NB4 (cell line): ENCODE measurements around the gene MSI2.

Source experiments
- MYC ChIP-seq: IDR thresholded peaks from 2 replicates; pipeline ENCODE4 v1.6.1; 2011; ENCODE audit warnings: low read depth, low read length
- POLR2A ChIP-seq: IDR thresholded peaks from 2 replicates; pipeline ENCODE4 v1.6.1; 2011; ENCODE audit warnings: mild to moderate bottlenecking; ENCODE audit not compliant: insufficient read length; ENCODE audit errors: extremely low read depth
- TF ChIP-seq, protein P1 (sequence below): IDR thresholded peaks from one replicate; pipeline ENCODE4 v1.5.1; 2012; ENCODE audit warnings: low read depth, low read length
- TF ChIP-seq, protein P2 (sequence below): IDR thresholded peaks from 2 replicates; pipeline ENCODE4 v1.6.1; 2011; ENCODE audit warnings: low read depth, low read length

DNA sequence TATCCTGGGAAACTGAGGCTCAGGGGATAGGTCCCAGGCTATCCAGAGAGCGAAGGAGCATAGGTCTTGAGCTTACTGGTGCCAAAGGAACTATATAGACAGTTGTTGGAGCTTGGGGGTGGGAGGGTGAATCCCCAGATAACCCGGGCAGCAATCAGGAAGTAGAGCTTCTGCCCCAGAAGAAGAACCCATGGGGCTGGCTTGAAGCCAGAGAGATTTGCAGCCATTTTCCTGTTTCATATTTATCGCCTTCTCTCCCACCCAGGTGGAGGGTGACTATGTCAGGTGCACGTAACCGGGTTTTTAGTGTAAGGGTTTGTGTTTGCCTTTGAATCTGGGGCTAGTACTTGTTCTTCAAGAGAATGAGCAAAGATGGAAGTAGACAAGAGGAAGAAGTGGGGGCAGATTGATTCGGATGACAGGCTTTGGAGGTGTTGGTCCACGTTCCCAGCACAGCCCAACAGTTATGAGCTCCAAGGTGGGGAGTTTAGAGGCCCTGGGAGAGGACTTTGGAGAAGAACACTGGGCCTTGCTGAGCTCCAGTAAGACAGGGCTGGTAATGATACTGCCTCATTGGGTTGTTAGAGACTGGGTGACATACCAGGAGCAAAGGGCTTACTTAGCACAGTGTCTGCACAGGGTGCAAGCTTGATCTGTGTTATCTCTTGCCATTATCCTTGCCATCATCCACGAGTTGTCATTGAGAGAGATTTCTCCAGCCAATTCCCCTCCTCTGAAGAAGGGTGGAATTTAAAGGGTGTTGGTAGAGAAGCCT lies 343.1 kb downstream of the MSI2 start:
- TF ChIP-seq POLR2A: no peak
- TF ChIP-seq, protein P1, sequence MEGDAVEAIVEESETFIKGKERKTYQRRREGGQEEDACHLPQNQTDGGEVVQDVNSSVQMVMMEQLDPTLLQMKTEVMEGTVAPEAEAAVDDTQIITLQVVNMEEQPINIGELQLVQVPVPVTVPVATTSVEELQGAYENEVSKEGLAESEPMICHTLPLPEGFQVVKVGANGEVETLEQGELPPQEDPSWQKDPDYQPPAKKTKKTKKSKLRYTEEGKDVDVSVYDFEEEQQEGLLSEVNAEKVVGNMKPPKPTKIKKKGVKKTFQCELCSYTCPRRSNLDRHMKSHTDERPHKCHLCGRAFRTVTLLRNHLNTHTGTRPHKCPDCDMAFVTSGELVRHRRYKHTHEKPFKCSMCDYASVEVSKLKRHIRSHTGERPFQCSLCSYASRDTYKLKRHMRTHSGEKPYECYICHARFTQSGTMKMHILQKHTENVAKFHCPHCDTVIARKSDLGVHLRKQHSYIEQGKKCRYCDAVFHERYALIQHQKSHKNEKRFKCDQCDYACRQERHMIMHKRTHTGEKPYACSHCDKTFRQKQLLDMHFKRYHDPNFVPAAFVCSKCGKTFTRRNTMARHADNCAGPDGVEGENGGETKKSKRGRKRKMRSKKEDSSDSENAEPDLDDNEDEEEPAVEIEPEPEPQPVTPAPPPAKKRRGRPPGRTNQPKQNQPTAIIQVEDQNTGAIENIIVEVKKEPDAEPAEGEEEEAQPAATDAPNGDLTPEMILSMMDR: no peak
- TF ChIP-seq, protein P2, sequence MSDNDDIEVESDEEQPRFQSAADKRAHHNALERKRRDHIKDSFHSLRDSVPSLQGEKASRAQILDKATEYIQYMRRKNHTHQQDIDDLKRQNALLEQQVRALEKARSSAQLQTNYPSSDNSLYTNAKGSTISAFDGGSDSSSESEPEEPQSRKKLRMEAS: no peak
- no peak for TF ChIP-seq MYC
